ENCODE data around the gene LRP1B. TPM values are rescaled to one million over a fixed set of nuclear protein-coding genes. Genes with fewer than 3 reads are reported as not detected.

The LRP1B gene
- total RNA-seq, 4 donors from 2014 or later, result 0.42 to 0.71 (median 0.65) TPM

- intact Hi-C loops (cut with DNase I), result no loop called here
- Histone ChIP-seq H3K4me1 (no peaks in the 10 kb centered on the region), H3K9me3 (no peaks in the 10 kb centered on the region), H3K27me3 (no peaks in the 10 kb centered on the region), H3K27ac (replicated peaks in 1 of 4) (no peak overlapping the region), H3K36me3 (no peaks in the 10 kb centered on the region), H3K4me3 (no peak overlapping the region)
- DNase-seq (ENCODE audit: extremely low spot score), result no peak
- TF ChIP-seq CTCF (IDR thresholded peaks at IDR 0.05), result no peak
- TF ChIP-seq POLR2A (IDR thresholded peaks at IDR 0.05; ENCODE audit: low read depth), result no peak
- no peak for TF ChIP-seq EP300 (IDR thresholded peaks at IDR 0.05)
- no peak for TF ChIP-seq POLR2AphosphoS5 (IDR thresholded peaks at IDR 0.05)
- 93% methylated on average over 3 of the region's 3 CpGs for WGBS
Observed at GRCh38 chr2:141259683-141260082, 871.1 kb downstream of the LRP1B start.

DNA sequence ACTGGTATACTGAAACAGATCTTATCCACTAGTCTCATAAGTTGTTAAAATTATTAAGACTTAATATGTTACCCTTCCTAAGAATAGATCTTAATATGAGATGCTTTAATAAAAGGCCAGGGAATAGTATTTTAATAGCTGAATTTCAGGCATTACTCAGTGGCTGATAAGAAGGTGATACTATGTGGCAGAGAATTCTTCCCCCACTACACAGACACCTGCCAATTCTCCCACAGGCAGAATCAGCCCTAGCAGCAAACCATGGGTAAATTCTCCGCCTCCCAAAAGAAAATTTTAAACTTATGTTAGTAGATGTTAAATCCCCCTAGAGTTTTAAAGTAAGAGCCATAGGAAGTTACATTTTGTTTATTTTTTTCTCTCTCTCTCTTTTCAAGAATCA lies 888.8 kb downstream of the LRP1B start:
- intact Hi-C loops (cut with DNase I), result no loop called here
- H3K27me3 ChIP-seq, result no peaks in the 10 kb centered on the region
- WGBS, result 72% methylated on average over 1 of the region's 1 CpG
- no peak for DNase-seq (ENCODE audit: extremely low spot score)
- H3K4me3 ChIP-seq, result no peak overlapping the region
- no peaks in the 10 kb centered on the region for H3K4me1 ChIP-seq
- no peaks in the 10 kb centered on the region for H3K36me3 ChIP-seq
- no peak for TF ChIP-seq CTCF (IDR thresholded peaks at IDR 0.05)
- H3K9me3 ChIP-seq, result no peaks in the 10 kb centered on the region
- no peak overlapping the region for H3K27ac ChIP-seq (replicated peaks in 1 of 4)

DNA sequence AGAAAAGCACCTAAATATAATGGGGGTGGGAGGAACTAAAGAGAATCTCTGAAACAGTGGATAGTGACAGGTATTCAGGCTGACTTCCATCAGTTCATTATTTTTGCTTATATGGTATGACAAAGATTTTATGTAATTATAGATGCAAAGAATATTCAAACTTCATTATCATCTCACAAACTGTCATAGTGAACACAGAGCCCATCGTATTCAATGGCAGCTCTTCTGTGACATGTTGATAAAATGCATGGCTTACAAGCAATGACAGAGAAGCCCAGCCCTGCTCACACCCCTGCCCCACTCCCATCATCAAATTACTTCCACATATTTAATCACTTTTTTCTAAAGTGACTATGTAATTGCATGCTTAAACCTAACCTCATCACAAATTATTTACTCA lies 904.3 kb downstream of the LRP1B start:
- DNase-seq (ENCODE audit: extremely low spot score), result no peak
- WGBS, result 61% methylated on average over 1 of the region's 1 CpG
- no peaks in the 10 kb centered on the region for H3K27me3 ChIP-seq
- intact Hi-C loops (cut with DNase I), result no loop called here
- H3K27ac ChIP-seq (replicated peaks in 1 of 4), result no peak overlapping the region
- TF ChIP-seq CTCF (IDR thresholded peaks at IDR 0.05) (no peak), POLR2A (IDR thresholded peaks at IDR 0.05; ENCODE audit: low read depth) (no peak), POLR2AphosphoS5 (IDR thresholded peaks at IDR 0.05) (no peak), EP300 (IDR thresholded peaks at IDR 0.05) (no peak)
- peaks cover 0 to 5% (median 0%) of the 10 kb centered on the region in 4 donors for H3K9me3 ChIP-seq
- no peaks in the 10 kb centered on the region for H3K36me3 ChIP-seq
- no peak overlapping the region for H3K4me3 ChIP-seq
- H3K4me1 ChIP-seq, result no peaks in the 10 kb centered on the region

GRCh38 chr2:141207036-141207385 lies 923.8 kb downstream of the LRP1B start:
- H3K4me3 ChIP-seq, result no peak overlapping the region
- no peak for DNase-seq (ENCODE audit: extremely low spot score)
- intact Hi-C loops (cut with DNase I), result no loop called here
- TF ChIP-seq CTCF (IDR thresholded peaks at IDR 0.05), result no peak
- TF ChIP-seq POLR2A (IDR thresholded peaks at IDR 0.05; ENCODE audit: low read depth), result no peak
- no peak for TF ChIP-seq POLR2AphosphoS5 (IDR thresholded peaks at IDR 0.05)
- no peak for TF ChIP-seq EP300 (IDR thresholded peaks at IDR 0.05)
- WGBS, result 75% methylated on average over 2 of the region's 2 CpGs
- H3K4me1 ChIP-seq, result no peaks in the 10 kb centered on the region
- no peaks in the 10 kb centered on the region for H3K36me3 ChIP-seq
- H3K27ac ChIP-seq (replicated peaks in 1 of 4), result no peak overlapping the region
- H3K27me3 ChIP-seq, result no peaks in the 10 kb centered on the region
- H3K9me3 ChIP-seq, result no peaks in the 10 kb centered on the region

DNA sequence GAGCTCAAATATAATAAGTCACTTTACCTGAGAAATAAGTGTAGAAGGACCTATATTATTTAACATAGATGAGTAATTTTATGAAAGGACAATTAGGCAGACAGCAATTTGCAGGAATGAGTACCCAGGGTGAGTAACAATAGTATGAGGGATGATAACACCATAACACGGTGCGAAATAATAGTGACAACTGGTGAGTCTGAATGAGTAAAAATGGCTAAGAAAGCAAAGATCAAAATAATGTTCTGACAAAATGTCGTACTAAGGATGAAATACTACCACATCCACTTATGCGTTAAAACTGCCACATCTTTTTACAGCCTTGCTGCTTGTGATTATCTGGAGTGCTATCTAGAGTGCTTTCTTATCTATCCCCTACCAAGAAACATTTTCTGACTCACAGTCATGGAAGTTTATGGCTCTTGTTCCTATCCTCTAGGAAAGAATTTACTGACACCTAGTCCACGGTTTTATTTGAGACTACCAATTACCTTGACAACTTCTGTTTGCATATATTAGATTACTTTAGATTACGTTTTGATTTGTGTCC lies 929.7 kb downstream of the LRP1B start:
- DNase-seq (ENCODE audit: extremely low spot score), result no peak
- intact Hi-C loops (cut with DNase I), result no loop called here
- Histone ChIP-seq H3K9me3 (no peaks in the 10 kb centered on the region), H3K36me3 (no peaks in the 10 kb centered on the region), H3K4me3 (no peak overlapping the region), H3K27ac (replicated peaks in 1 of 4) (no peak overlapping the region), H3K27me3 (no peaks in the 10 kb centered on the region), H3K4me1 (no peaks in the 10 kb centered on the region)
- TF ChIP-seq POLR2A (IDR thresholded peaks at IDR 0.05; ENCODE audit: low read depth) (no peak), POLR2AphosphoS5 (IDR thresholded peaks at IDR 0.05) (no peak), EP300 (IDR thresholded peaks at IDR 0.05) (no peak), CTCF (IDR thresholded peaks at IDR 0.05) (no peak)
- WGBS, result 68% methylated on average over 6 of the region's 6 CpGs

Data from esophagus muscularis mucosa (tissue), 4 donors.